ENCODE results near the gene ABHD3.
"Not testable (repeated sequence)": the region's sequence is repeated elsewhere in the genome, so short reads cannot be mapped to it uniquely, and the experiment has no call there.

Gene ABHD3

GRCh38 chr18:21629089-21629832 is 75.3 kb downstream of the ABHD3 start:
- Histone ChIP-seq H3K9ac (no peak overlapping the region), H3K4me3 (IDR thresholded peaks at IDR 0.05; ENCODE audit: insufficient read depth, low read depth, low read length) (no peak overlapping the region), H2AFZ (ENCODE audit: low read depth) (no peak overlapping the region), H3K27me3 (ENCODE audit: insufficient read depth, low read depth) (no peaks in the 10 kb centered on the region), H3K36me3 (ENCODE audit: insufficient read depth) (peaks cover 25% of the 10 kb centered on the region; the same call in 1 of the 2 replicates), H3K79me2 (ENCODE audit: insufficient read depth, low read depth) (peaks cover 34% of the 10 kb centered on the region), H4K20me1 (ENCODE audit: insufficient read depth) (no peaks in the 10 kb centered on the region), H3K27ac (no peak overlapping the region), H3K4me2 (no peak overlapping the region), H3K4me1 (ENCODE audit: low read depth, poor library complexity, severe bottlenecking) (no peaks in the 10 kb centered on the region)
- TF ChIP-seq, protein P1, sequence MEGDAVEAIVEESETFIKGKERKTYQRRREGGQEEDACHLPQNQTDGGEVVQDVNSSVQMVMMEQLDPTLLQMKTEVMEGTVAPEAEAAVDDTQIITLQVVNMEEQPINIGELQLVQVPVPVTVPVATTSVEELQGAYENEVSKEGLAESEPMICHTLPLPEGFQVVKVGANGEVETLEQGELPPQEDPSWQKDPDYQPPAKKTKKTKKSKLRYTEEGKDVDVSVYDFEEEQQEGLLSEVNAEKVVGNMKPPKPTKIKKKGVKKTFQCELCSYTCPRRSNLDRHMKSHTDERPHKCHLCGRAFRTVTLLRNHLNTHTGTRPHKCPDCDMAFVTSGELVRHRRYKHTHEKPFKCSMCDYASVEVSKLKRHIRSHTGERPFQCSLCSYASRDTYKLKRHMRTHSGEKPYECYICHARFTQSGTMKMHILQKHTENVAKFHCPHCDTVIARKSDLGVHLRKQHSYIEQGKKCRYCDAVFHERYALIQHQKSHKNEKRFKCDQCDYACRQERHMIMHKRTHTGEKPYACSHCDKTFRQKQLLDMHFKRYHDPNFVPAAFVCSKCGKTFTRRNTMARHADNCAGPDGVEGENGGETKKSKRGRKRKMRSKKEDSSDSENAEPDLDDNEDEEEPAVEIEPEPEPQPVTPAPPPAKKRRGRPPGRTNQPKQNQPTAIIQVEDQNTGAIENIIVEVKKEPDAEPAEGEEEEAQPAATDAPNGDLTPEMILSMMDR (conservative IDR thresholded peaks at IDR 0.05; ENCODE audit: low read depth, low read length) = no peak

DNA sequence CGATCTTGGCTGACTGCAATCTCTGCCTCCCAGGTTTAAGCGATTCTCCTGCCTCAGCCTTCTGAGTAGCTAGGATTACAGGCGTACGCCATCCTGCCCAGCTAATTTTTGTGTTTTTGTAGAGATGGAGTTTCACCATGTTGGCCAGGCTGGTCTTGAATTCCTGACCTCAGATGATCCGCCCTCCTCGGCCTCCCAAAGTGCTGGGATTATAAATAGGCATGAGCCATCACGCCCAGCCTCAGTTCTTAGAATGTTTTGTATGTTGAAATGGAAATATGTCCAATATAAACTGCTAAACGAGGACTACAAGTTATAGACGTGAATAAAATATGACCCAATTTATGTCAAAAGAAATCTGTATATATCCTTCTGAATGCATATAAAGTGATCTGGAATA is 82.9 kb downstream of the ABHD3 start:
- Histone ChIP-seq H3K36me3 (ENCODE audit: insufficient read depth) (peaks cover 24% of the 10 kb centered on the region; the same call in 1 of the 2 replicates), H4K20me1 (ENCODE audit: insufficient read depth) (peaks cover 39% of the 10 kb centered on the region)

GRCh38 chr18:21612125-21613039 is 92.2 kb downstream of the ABHD3 start, which contains the start of gene SNRPD1:
SNRPD1 (plus strand) TSS chr18:21612314; CDS start chr18:21612430, 116 bp downstream.
- H4K20me1 ChIP-seq (ENCODE audit: insufficient read depth) = peaks cover 20% of the 10 kb centered on the region
- H3K4me3 ChIP-seq (IDR thresholded peaks at IDR 0.05; ENCODE audit: insufficient read depth, low read depth, low read length) = no peak within 1 kb of the TSS
- peak within 1 kb of the TSS; percentile 98 for H3K9ac ChIP-seq
- peak within 1 kb of the TSS; percentile 97 for H3K27ac ChIP-seq
- H3K4me1 ChIP-seq (ENCODE audit: low read depth, poor library complexity, severe bottlenecking) = peaks cover 24% of the 10 kb centered on the region
- H3K36me3 ChIP-seq (ENCODE audit: insufficient read depth) = peaks cover 17% of the 10 kb centered on the region; the same call in 1 of the 2 replicates
- TF ChIP-seq, protein P1 (conservative IDR thresholded peaks at IDR 0.05; ENCODE audit: low read depth, low read length) = peak; percentile 83
- peak within 1 kb of the TSS; percentile 75 for H2AFZ ChIP-seq (ENCODE audit: low read depth)
- no peaks in the 10 kb centered on the region for H3K27me3 ChIP-seq (ENCODE audit: insufficient read depth, low read depth)
- peaks cover 53% of the 10 kb centered on the region for H3K79me2 ChIP-seq (ENCODE audit: insufficient read depth, low read depth)
- H3K4me2 ChIP-seq = peak within 1 kb of the TSS; percentile 97

More for the DNA sequence above, 82.9 kb downstream of the ABHD3 start:
- H3K9ac ChIP-seq; H3K4me2 ChIP-seq; H3K4me1 ChIP-seq (ENCODE audit: low read depth, poor library complexity, severe bottlenecking); H2AFZ ChIP-seq (ENCODE audit: low read depth); H3K27me3 ChIP-seq (ENCODE audit: insufficient read depth, low read depth); H3K27ac ChIP-seq; H3K4me3 ChIP-seq (IDR thresholded peaks at IDR 0.05; ENCODE audit: insufficient read depth, low read depth, low read length): not testable (repeated sequence)
- peaks cover 94% of the 10 kb centered on the region for H3K79me2 ChIP-seq (ENCODE audit: insufficient read depth, low read depth)

GRCh38 chr18:21611401-21612124 is 93.0 kb downstream of the ABHD3 start:
- peaks cover 14% of the 10 kb centered on the region; the same call in 1 of the 2 replicates for H3K36me3 ChIP-seq (ENCODE audit: insufficient read depth)
- not testable (repeated sequence) for H3K9ac ChIP-seq; H3K27me3 ChIP-seq (ENCODE audit: insufficient read depth, low read depth); H3K4me3 ChIP-seq (IDR thresholded peaks at IDR 0.05; ENCODE audit: insufficient read depth, low read depth, low read length)
- H2AFZ ChIP-seq (ENCODE audit: low read depth) = peak overlapping the region; percentile 75; the same call in 1 of the 2 replicates
- peaks cover 14% of the 10 kb centered on the region; the same call in 1 of the 2 replicates for H4K20me1 ChIP-seq (ENCODE audit: insufficient read depth)
- peak overlapping the region; percentile 26; the same call in 1 of the 2 replicates for H3K4me2 ChIP-seq
- peaks cover 45% of the 10 kb centered on the region for H3K79me2 ChIP-seq (ENCODE audit: insufficient read depth, low read depth)
- H3K4me1 ChIP-seq (ENCODE audit: low read depth, poor library complexity, severe bottlenecking) = peaks cover 24% of the 10 kb centered on the region
- H3K27ac ChIP-seq = peak overlapping the region; percentile 97; the same call in 1 of the 2 replicates
